Renal cortical epithelial cell (primary cell): ENCODE data around the gene LGALS4. TPM values are rescaled to one million over a fixed set of nuclear protein-coding genes. Genes with fewer than 3 reads are reported as not detected.
"Not testable (repeated sequence)": the region's sequence is repeated elsewhere in the genome, so short reads cannot be mapped to it uniquely, and the experiment has no call there.

Experiments
- DNase-seq: peaks from one replicate; pipeline ENCODE4 v3.0.0-alpha.2; 2011; ENCODE audit warnings: low read depth
- total RNA-seq: library from RNA; depleted of rRNA; stranded (reverse); fragments of >200 nt; gene quantifications from 2 replicates; pipeline ENCODE4 v1.2.3, GENCODE V29; 2014

Gene LGALS4
- total RNA-seq, 1 donor from 2014 or later: not detected

DNA sequence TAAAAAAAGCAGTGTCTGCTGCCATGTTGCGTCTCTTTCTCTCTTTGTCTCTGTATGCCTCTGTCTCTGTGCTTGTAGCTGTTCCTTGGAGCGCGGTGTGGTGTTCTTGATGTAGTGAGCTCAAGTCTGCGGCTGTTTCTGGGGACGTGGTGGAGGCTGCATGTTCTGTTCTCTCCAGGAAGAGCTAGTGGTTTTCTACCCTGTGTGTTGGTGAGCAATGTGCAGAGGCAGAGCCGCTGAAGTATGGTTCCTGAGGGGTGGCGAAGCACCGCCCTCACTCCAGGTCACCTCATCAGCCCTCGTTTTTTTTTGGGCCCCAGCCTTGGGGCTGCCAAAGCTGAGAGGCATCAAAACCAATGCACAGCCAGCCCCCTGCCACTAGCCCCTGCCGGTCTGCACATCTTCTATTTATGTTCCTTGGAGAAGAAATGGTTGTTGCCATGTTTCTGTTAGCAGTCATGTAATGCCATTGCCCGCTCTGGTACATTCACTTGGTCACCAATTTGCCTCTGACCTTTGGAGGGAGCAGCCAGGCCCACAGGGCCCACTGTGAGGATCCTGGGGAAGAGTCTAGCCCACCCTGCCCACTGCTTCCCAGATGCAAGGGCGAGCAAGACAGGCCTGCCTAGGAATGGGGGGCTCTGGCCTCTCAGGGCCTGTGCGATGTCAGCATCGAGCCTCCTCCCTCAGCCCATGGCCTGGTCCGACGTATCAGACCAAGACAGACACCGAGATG lies 29.9 kb upstream of the LGALS4 start:
- no peak for DNase-seq

DNA sequence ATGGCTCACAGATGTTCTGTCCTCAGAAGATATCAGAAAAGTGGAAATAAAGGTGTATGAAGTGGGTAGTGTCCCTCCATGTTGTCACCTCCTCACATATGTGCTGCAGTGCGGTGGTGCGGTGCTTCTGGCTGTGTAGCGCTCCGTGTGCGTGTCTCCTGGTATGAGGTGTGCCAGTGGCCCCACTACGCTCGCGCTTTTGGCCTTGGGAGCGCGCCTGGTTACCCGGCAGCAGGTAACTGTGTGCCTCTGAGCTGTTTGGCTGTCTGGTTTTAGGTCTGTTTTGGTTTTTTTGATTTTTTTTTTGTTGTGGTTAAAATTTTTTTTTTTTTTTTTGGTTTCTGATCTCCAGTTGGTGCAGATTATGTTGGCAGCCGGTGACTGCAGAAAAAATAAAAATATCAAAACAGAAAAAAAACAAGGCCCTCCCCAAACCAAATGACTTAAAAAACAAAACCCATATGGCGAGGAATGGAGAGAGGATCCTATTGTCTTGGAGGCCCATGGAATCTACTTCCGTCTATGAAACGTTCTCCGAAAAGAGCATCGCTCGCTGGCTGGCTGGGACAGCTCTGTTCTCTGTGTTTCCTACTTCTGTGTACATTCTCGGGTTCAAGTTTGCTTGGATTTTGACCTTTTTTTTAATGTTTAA lies 29.2 kb upstream of the LGALS4 start:
- DNase-seq: no peak

DNA sequence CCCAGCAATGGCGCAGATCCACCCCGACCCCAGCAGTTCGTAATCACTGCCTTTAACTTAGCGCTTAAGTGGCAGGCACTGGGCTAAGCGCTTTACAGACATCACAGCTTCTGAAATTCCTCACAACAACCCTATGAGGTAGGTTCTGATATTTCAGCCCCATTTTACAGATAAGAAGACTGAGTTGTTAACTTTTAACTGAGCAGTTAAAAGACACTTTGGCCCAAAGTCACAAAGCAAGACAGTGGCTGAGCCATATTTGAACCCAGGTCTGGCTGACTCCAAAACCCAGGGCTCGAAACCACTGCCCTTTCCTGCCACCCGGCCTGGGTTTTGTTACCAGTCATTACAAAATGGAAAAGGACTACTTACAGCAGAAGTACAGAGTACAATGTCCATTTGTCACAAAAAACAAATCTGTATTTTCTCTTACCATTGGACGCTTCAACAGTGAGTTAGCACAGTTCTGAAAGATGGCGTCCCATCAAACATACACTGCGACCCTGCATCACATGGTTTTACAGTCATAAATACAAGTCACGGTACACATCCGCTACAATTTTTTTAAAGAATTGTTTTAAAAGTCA lies 28.5 kb upstream of the LGALS4 start:
- DNase-seq: no peak

DNA sequence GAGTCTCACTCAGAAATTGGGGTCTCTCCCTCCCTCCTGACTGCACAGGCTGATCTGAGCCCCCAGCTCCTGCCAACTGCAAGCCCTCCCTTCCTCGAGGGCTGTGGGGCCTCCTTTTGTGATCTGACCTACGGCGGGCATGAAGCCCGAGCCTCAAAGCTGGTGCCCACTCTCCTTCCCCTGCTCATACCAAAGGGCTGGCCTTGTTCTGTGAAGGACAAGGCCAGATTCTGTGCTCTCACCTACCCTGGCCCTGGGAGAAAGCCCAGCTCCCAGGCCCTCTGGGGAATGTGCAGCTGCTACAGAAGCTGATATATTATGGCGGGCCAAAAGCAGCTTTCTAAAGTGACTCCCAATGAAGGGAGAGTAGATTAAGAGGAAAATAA lies 27.8 kb upstream of the LGALS4 start:
- no peak for DNase-seq

DNA sequence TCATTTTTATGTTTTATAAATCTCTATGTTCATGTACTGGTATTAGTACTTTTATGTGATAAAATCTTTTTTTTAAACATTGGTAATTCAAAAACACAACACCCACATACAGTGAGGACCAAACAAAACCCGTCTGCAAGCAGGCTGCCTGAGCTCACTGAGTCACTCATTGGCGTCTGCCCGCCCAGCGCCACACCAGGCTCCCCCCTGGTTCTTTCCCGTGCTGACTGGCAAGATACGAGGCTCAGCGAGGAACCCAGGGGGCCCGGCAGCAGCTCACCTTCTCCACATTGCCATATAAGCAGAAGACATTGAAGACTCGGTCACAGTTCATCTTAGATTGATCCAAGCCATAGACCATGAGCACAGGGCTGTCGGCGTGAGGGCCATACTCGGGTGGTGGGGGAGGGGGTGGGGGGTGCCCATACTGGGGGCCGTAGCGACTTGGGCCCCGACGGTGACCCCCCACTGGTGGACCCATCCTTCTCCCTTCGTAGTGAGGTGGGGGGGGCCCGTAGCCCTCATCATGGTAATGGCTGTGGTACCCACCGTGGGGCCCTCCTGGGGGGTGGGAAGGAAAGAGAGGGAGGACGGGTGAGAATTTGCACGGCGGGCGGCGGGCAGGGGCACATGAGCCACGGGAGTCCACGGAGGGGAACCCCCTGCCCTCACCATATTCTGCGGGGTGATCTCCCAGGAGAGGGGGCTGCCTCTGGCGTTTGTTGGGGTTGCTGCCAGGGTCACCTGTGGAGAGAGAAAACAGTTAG lies 27.3 kb upstream of the LGALS4 start:
- no peak for DNase-seq

DNA sequence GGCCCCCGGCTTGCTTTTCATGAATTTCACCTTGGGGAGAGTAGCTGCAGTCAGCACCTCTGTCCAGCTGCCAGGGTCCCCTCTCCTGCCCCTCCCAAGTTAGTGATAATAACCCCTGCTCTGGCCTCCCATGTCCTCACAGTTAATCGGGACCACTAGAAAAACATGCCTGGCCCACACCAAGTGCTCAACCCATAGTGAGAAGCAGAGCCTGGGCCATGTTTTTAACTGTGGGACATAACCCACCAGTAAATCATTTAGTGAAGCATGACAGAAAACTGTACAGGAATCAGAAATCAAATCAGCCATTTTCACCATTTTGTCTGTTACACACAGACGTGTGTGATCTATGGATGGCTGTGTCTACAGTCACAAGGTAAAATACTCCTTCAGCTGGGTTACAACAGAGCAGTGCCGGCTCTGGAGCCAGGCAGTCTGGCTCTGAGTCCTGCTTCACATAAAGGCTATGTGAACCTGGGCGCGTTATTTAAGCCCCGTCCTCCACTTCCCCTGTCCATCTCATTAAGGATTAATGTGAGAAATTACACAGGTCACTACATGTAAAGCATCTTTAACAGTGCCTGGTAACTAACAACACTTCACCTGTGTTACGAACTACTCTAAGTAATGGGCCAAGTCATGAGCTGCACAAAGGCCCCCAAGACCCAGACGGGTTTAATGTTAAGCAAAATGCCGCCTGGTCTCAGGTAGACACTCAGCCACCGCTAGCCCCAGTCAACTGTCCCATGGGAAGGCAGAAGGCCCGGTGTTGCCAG lies 26.4 kb upstream of the LGALS4 start:
- DNase-seq: no peak

DNA sequence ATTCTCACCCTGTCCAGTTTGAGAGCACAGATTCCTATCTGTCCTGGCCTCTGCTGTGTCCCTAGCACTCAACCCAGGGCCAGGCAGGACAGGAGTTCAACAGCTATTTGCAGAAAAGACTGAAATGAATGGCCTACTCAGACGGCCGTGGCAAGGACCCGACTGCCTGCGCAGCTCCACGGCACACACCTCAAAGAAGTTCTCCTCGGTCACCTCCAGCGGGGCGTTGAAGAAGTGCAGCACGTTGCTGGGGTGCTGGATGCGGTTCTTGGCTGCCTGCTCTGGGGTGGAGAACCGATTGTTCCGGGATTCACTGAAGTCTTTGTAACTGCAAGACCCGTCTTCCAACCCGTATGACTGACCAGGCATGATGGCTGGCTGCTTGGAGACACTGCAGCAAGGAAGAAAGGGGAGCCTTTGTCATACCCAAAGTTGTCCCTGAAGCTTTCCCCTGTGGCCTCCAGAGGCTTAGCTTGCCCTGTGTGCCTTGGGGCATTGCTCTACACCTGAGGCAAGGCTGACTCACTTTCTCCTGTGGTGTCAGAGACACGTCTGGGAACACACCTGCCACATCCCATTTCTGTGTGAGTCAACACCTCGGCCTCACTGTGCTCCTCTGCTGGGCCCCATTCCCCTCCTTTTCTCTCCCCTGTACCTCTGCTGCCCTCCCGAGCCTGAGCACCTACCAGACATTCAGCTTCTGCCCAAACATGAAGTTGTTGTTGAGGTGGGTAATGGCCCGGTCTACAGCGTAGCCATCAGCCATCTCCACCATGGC lies 25.7 kb upstream of the LGALS4 start:
- peak; percentile 69 for DNase-seq

DNA sequence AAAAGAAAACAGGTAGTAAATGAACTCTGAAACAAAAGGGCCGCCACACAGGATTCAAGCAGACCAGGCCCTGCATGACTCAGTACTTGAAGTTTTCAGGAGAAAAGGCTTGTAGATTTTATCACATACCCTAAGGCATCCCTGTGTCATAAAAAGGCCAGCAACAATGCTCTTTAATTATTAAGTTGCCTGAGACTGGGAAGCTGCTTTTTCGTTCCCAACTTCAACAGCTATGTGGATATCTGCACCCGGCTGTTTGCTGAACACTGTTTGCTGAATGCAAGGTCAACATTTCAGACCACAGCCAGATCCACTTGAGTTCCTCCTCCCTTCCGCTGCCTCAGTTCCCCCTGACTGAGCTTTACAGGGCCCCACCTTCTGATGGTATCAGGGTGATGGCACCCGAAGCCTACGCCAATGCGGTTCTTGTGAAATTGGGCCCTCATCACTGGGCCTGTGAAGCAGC lies 24.9 kb upstream of the LGALS4 start:
- DNase-seq: peak; percentile 75

DNA sequence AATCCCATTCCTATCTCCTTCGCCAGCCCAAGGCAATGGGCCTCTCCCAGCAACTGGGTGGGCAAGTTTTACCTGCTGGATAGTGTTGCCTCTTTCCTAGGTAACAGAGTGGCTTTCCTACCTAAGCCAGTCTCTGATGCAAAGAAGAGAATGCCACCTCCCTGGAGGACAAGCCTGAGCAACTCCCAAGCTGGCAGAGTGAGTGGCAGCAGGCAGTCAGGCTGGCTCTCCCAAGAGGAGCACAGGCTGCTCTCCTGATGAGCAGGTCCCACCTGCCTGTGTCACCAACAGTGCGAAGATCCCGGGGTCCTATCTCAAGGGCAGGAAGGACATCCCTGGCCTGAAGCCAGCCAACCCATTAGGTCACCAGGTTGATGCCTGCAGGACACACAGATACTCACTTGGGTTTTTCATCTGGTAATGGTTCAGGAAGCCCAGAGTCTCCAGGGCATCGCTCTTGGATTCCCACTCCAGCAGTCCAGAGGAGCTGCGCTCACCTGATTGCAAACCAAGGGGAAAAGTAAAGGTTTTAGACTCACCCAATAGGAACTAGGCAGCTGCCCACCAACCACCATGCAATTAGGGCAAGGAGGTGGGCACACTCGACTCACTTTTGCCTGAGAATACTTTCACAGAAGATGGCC lies 24.4 kb upstream of the LGALS4 start:
- no peak for DNase-seq

DNA sequence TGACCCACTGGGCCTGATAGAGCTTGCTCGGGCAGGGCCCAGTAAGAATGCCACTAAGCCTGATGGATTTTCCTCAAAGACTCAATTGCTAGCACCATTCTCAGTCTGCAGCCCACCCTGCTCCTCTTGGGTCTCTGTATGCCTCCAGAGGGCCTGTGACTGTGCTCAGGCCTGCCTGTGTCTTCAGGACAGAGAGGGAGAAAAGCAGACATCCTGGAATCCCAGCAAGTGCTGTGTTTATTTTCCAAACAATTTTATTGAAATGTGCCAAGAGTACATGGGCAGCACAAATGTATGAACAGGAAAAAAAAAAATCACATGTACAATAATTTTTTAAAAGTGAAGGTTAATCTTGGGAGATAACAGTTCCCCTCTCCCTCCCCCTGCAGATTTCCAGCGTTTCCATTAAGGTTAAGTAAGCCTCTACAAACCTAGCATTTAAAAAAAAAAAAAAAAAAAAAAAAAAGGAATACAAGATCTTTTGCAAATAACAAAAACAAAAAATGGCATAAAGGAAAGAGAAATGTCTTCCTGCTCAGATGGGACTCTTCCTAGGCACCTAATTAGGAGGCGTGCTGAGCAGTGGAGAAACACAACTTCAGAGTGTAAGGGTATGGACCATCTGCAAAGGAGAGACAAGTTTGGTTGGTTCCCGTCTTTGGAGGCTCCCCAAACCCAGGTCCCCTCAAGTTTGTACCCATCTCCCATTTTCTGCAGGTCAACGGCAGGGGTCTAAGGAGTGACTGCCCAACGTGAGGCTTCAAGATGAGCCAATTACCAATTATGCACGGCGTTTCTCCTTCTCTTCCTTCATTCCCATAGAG lies 23.6 kb upstream of the LGALS4 start:
- no peak for DNase-seq

DNA sequence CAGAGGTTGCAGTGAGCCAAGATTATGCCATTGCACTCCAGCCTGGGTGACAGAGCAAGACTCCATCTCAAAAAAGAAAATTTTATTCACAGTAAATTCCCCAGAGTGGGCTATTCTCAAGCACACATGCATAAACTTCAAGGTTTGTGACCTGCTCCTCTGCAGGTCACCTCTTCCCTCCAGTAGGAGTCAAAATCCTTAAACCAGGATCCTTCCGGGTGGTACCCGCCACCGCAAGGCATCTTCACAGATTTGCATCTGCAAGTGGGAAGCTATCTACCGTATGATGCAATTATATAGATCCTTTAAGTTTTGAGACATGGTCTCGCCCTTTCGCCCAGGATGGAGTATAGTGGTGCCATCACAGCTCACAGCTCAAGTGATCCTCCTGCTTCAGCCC lies 21.8 kb upstream of the LGALS4 start:
- no peak for DNase-seq

DNA sequence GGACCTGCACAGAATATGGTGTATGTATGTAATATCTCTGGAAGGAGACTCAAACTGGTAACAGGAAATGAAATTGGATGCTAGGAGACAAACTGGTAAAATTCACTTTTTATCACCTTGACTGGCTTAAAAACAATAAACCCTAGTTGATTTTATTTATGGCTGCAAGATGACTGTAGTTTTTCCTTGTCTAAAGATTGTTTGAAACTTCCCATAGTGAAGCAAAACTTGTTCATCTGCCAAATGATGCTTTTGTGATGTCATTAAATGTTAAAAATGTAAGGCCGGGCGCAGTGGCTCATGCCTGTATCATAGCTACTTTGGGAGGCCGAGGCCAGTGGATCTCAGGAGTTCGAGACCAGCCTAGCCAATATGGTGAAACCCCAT lies 21.4 kb upstream of the LGALS4 start:
- DNase-seq: no peak

DNA sequence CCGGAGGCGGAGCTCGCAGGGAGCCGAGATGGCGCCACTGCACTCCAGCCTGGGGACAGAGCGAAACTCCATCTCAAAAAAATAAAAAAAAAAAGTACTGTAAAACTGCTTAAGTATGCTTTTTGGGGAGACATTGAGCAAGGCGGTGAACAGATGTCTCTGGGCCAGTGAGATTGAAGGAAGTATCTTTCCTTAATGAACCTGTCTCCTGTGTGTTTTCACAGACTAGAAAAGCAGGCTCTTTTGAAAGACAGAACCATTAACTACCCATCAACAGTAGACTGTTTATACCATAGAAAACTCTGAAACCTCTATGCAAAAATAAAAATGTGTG lies 20.3 kb upstream of the LGALS4 start:
- DNase-seq: no peak

DNA sequence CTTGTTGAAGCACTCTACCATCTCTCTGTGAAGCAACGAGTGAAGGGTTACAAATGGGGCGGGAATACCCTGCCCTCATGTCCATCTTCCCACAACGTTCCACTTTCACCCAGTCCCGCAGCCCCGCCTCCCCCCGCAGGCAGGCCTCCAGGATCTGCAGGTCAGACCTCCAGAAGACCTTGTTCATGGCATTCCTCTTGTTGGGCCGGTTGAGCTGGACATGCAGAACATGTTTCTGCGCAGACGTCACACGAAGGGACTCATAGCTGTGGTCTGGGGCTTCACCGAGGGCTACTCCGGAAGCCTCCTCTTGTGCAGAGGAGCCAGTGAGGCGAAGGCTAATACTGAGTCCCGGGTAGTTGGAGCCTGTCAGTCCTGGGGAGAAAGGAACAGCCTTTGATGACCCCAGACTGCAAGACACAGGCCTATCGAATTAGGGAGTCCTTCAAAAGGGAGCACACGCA lies 18.4 kb upstream of the LGALS4 start:
- peak; percentile 97 for DNase-seq

DNA sequence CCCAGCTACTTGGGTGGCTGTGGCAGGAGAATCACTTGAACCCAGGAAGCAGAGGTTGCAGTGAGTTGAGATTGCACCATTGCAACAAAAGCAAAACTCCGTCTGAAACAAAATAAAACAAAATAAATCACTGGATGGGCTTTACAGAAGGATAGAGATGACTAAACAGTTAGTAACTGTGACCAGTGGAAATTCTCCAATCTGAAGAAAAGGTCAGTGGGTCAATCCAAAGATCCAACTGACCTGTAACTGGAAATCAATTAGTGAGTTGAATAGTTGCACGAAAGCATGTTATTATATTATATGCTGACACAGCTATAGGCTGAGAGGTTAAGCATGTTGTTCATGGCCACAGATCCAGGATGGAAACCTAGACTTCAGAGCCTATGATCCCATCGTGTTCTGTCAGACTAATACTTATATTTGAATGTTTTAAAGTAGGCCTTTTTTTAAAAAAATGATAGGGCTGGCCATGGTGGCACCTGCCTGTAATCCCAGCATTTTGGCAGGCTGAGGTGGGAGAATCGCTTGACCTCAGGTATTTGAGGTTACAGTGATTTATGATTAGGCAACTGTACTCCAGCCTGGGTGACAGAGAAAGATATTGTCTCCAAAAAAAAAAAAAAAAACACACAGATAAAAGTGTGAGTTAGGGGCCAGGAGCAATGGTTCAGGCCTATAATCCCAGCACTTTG lies 17.4 kb upstream of the LGALS4 start:
- peak; percentile 61 for DNase-seq

DNA sequence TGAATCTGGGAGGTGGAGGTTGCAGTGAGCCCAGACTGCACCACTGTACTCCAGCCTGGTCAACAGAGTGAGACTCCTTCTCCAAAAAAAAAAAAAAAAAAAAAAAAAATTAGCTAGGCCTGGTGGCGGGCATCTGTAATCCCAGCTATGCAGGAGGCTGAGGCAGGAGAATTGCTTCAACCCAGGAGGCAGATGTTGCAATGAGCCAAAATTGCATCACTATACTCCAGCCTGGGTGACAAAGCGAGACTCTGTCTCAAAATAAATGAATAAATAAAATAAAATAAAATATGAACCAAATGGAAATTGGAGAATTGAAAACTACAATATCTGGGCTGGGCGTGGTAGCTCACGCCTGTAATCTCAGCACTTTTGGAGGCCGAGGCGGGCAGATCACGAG lies 16.5 kb upstream of the LGALS4 start:
- DNase-seq: not testable (repeated sequence)

DNA sequence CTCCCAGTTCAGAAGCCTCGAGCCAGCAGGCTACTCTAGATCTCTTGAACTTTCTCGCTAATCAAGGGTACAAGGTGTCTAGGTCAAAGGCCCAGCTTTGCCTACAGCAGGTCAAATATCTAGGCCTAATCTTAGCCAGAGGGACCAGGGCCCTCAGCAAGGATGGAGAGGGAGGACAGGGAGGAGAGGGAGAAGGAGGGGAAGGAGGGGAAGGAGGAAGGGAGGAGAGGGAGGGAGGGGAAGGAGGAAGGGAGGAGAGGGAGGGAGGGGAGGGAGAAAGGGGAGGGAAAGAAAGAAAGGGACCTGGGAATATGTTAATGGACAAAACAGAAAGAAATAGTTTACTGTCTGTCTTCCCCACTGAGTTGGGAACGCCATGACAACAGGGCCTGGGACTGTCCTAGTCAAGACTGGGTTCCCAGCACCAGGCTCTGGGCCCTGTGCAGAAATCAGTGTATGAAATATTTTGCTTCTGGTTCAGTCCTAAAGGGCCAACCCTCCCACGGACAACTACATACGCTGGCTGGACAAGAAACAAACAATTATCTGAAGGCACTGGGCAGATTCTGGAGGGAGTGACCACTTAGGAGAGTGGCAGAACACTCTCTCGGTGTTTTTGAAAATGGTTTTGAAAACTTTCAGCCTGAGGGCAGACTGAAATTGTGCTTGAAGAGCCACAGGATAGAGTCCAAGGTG lies 14.3 kb upstream of the LGALS4 start:
- no peak for DNase-seq

DNA sequence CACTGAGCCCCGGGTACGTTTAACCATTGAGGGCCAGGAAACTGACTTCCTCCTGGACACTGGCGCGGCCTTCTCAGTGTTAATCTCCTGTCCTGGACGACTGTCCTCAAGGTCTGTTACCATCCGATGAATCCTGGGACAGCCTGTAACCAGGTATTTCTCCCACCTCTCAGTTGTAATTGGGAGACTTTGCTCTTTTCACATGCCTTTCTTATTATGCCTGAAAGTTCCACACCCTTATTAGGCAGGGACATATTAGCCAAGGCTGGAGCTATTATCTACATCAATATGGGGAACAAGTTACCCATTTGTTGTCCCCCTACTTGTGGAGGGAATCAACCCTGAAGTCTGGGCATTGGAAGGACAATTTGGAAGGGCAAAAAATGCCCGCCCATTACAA lies 13.2 kb upstream of the LGALS4 start:
- DNase-seq: not testable (repeated sequence)
